Glutamatergic neuron (in vitro differentiated cells): Measurements from ENCODE around the gene FBN2. TPM values are rescaled to one million over a fixed set of nuclear protein-coding genes. Genes with fewer than 3 reads are reported as not detected.

Experiments used
- DNase-seq: peaks from one replicate; pipeline ENCODE4 v3.0.0; 2022
- H3K27ac Mint-ChIP-seq: one replicate; pipeline ENCODE4 v1.8.0; 2020; ENCODE audit warnings: mild to moderate bottlenecking, mixed read lengths, inconsistent platforms; ENCODE audit not compliant: unreplicated experiment
- H3K27me3 Mint-ChIP-seq: one replicate; pipeline ENCODE4 v1.8.0; 2020; ENCODE audit warnings: mild to moderate bottlenecking, moderate library complexity, mixed read lengths, inconsistent platforms; ENCODE audit not compliant: unreplicated experiment
- H3K36me3 Mint-ChIP-seq: one replicate; pipeline ENCODE4 v1.8.0; 2020; ENCODE audit warnings: mild to moderate bottlenecking, mixed read lengths, inconsistent platforms; ENCODE audit not compliant: unreplicated experiment
- H3K4me1 Mint-ChIP-seq: one replicate; pipeline ENCODE4 v1.8.0; 2020; ENCODE audit warnings: mild to moderate bottlenecking, low read depth, mixed read lengths, inconsistent platforms; ENCODE audit not compliant: unreplicated experiment
- H3K4me3 Mint-ChIP-seq: one replicate; pipeline ENCODE4 v1.8.0; 2020; ENCODE audit warnings: mild to moderate bottlenecking, mixed read lengths, inconsistent platforms; ENCODE audit not compliant: unreplicated experiment
- H3K9me3 Mint-ChIP-seq: one replicate; pipeline ENCODE4 v1.8.0; 2020; ENCODE audit warnings: mild to moderate bottlenecking, moderate library complexity, mixed read lengths, inconsistent platforms; ENCODE audit not compliant: unreplicated experiment
- total RNA-seq: library from RNA; stranded (reverse); fragmentation: NEBNext Ultra II Directional; extraction: Animal tissue kit (Norgen Biotek cat#: 25700); gene quantifications from one replicate; pipeline ENCODE4 v1.2.1, GENCODE V29; 2021; ENCODE audit not compliant: unreplicated experiment
- TF ChIP-seq, protein P1 (sequence below): fragments of 200-600 bp; sonication (generic); IDR thresholded peaks from one replicate; pipeline ENCODE4 v1.5.0; 2021; ENCODE audit not compliant: partially characterized antibody, unreplicated experiment

FBN2 gene
- total RNA-seq, 1 donor from 2014 or later: 0.86 TPM

- TF ChIP-seq, protein P1, sequence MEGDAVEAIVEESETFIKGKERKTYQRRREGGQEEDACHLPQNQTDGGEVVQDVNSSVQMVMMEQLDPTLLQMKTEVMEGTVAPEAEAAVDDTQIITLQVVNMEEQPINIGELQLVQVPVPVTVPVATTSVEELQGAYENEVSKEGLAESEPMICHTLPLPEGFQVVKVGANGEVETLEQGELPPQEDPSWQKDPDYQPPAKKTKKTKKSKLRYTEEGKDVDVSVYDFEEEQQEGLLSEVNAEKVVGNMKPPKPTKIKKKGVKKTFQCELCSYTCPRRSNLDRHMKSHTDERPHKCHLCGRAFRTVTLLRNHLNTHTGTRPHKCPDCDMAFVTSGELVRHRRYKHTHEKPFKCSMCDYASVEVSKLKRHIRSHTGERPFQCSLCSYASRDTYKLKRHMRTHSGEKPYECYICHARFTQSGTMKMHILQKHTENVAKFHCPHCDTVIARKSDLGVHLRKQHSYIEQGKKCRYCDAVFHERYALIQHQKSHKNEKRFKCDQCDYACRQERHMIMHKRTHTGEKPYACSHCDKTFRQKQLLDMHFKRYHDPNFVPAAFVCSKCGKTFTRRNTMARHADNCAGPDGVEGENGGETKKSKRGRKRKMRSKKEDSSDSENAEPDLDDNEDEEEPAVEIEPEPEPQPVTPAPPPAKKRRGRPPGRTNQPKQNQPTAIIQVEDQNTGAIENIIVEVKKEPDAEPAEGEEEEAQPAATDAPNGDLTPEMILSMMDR: no peak
- DNase-seq: no peak
- Mint-ChIP-seq H3K9me3 (no peaks in the 10 kb centered on the region), H3K36me3 (no peaks in the 10 kb centered on the region), H3K4me1 (no peaks in the 10 kb centered on the region), H3K4me3 (no peak overlapping the region), H3K27me3 (no peaks in the 10 kb centered on the region), H3K27ac (no peak overlapping the region)
Observed at GRCh38 chr5:128470663-128471062, 67.4 kb downstream of the FBN2 start.

DNA sequence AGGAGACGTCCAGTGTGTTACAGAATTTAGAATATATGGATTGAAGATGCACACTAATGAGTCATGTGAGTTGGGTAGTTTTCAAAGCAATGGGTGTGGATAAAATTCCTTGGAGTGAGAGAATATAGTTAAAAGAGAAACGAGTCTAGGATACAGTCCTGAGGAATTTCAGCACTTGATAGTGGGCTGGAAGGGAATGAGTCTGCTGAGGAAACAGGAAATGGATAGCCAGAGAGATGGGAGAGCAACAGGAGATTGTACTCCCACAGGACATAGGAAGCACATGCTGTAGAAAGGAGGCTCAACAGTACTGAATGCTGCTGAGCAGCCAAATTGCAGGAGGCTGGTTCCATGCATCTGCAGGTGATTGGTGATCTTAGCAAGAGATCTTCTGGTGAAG is 68.1 kb downstream of the FBN2 start:
- Mint-ChIP-seq H3K27me3 (no peaks in the 10 kb centered on the region), H3K4me1 (no peaks in the 10 kb centered on the region), H3K36me3 (no peaks in the 10 kb centered on the region), H3K9me3 (no peaks in the 10 kb centered on the region), H3K4me3 (no peak overlapping the region), H3K27ac (no peak overlapping the region)
- TF ChIP-seq, protein P1: no peak
- DNase-seq: no peak

- H3K36me3 Mint-ChIP-seq: no peaks in the 10 kb centered on the region
- no peaks in the 10 kb centered on the region for H3K9me3 Mint-ChIP-seq
- H3K27me3 Mint-ChIP-seq: no peaks in the 10 kb centered on the region
- no peak for DNase-seq
- H3K4me1 Mint-ChIP-seq: no peaks in the 10 kb centered on the region
- no peak overlapping the region for H3K27ac Mint-ChIP-seq
- TF ChIP-seq, protein P1: no peak
- H3K4me3 Mint-ChIP-seq: no peak overlapping the region
Observed at GRCh38 chr5:128466980-128467379, 71.1 kb downstream of the FBN2 start.

- TF ChIP-seq, protein P1: no peak
- no peak overlapping the region for H3K4me3 Mint-ChIP-seq
- DNase-seq: no peak
- H3K36me3 Mint-ChIP-seq: no peaks in the 10 kb centered on the region
- H3K27me3 Mint-ChIP-seq: no peaks in the 10 kb centered on the region
- H3K27ac Mint-ChIP-seq: no peak overlapping the region
- H3K9me3 Mint-ChIP-seq: no peaks in the 10 kb centered on the region
- no peaks in the 10 kb centered on the region for H3K4me1 Mint-ChIP-seq
Observed at GRCh38 chr5:128466554-128466953, 71.5 kb downstream of the FBN2 start.

DNA sequence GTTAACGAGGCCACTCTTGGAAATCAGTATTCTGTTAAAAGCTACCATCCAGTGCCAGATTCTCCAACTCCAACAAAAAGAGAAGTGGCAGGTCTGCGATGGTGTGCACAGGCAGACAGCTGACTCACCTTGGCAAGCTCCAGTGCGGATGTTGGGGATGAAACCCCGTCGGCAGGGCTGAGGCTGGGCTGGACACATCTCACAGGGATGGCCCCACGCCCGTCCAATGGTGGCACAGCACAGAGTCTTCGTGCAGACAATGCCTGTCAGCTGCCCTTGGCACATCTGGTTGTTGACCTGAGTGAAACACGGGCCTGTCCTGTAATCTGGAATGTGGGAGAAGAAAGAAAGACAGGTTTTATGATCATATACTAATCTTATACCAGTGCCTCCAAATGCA is 73.4 kb downstream of the FBN2 start:
- H3K4me3 Mint-ChIP-seq: no peak overlapping the region
- TF ChIP-seq, protein P1: no peak
- no peak for DNase-seq
- no peaks in the 10 kb centered on the region for H3K4me1 Mint-ChIP-seq
- H3K27ac Mint-ChIP-seq: no peak overlapping the region
- peaks cover 3% of the 10 kb centered on the region for H3K9me3 Mint-ChIP-seq
- H3K36me3 Mint-ChIP-seq: peaks cover 3% of the 10 kb centered on the region
- no peaks in the 10 kb centered on the region for H3K27me3 Mint-ChIP-seq
